HG03457 (cell line): ENCODE data around the gene PPP1R10.
A peak's percentile ranks its signal among the peaks of the same experiment; 100 is the strongest.
"Not testable (repeated sequence)": the region's sequence is repeated elsewhere in the genome, so short reads cannot be mapped to it uniquely, and the experiment has no call there.

ENCODE experiments used
- ATAC-seq: cut with Tn5 transposase; IDR thresholded peaks from one replicate; pipeline ENCODE4 v1.9.1; 2021; ENCODE audit warnings: moderate number of reproducible peaks; ENCODE audit not compliant: unreplicated experiment

PPP1R10 gene

GRCh38 chr6:30599625-30600324 is 17.3 kb downstream of the PPP1R10 start:
- ATAC-seq, result no peak

- no peak for ATAC-seq
Observed at GRCh38 chr6:30598912-30599624, 18.0 kb downstream of the PPP1R10 start.

GRCh38 chr6:30597315-30598144 is 19.5 kb downstream of the PPP1R10 start:
- ATAC-seq, result not testable (repeated sequence)

- no peak for ATAC-seq
Observed at GRCh38 chr6:30592287-30592686, 24.8 kb downstream of the PPP1R10 start.

GRCh38 chr6:30591008-30591407 is 26.0 kb downstream of the PPP1R10 start:
- ATAC-seq, result no peak

- ATAC-seq, result no peak
Observed at GRCh38 chr6:30590509-30590908, 26.5 kb downstream of the PPP1R10 start.

- ATAC-seq, result no peak
Observed at GRCh38 chr6:30589754-30590358, 27.2 kb downstream of the PPP1R10 start.

GRCh38 chr6:30583921-30584320 is 33.1 kb downstream of the PPP1R10 start:
- no peak for ATAC-seq

- no peak for ATAC-seq
Observed at GRCh38 chr6:30578051-30578450, 39.0 kb downstream of the PPP1R10 start.

- no peak for ATAC-seq
Observed at GRCh38 chr6:30573113-30573512, 43.9 kb downstream of the PPP1R10 start.

GRCh38 chr6:30572148-30572547 is 44.9 kb downstream of the PPP1R10 start:
- no peak for ATAC-seq

- ATAC-seq, result no peak
Observed at GRCh38 chr6:30571762-30572082, 45.3 kb downstream of the PPP1R10 start.

- ATAC-seq, result peak; percentile 65
Observed at GRCh38 chr6:30571075-30571761, 45.8 kb downstream of the PPP1R10 start, which contains the start of gene ABCF1. Gene ABCF1 (plus strand): TSS chr6:30571442. CDS start chr6:30571488, 46 bp downstream.

GRCh38 chr6:30570740-30571074 is 46.3 kb downstream of the PPP1R10 start:
- ATAC-seq, result peak; percentile 21

GRCh38 chr6:30570263-30570662 is 46.8 kb downstream of the PPP1R10 start:
- no peak for ATAC-seq

GRCh38 chr6:30568245-30568644 is 48.8 kb downstream of the PPP1R10 start:
- no peak for ATAC-seq

GRCh38 chr6:30565772-30566171 is 51.3 kb downstream of the PPP1R10 start:
- no peak for ATAC-seq

GRCh38 chr6:30564114-30564513 is 52.9 kb downstream of the PPP1R10 start:
- no peak for ATAC-seq

GRCh38 chr6:30562470-30563425 is 54.3 kb downstream of the PPP1R10 start:
- ATAC-seq, result no peak

- ATAC-seq, result no peak
Observed at GRCh38 chr6:30560930-30561329, 56.1 kb downstream of the PPP1R10 start.
